IPS-18a (cell line): Measurements from ENCODE around the gene ABCB8.

Experiments
- H3K27ac ChIP-seq: one replicate; pipeline ENCODE4 v1.5.1; 2013; ENCODE audit warnings: low read length
- H3K27me3 ChIP-seq: one replicate; pipeline ENCODE4 v1.6.1; 2013; ENCODE audit warnings: mild to moderate bottlenecking, low read length; ENCODE audit not compliant: control insufficient read depth, insufficient read depth
- H3K36me3 ChIP-seq: one replicate; pipeline ENCODE4 v1.6.1; 2013; ENCODE audit warnings: low read depth, low read length; ENCODE audit not compliant: control insufficient read depth
- H3K4me1 ChIP-seq: one replicate; pipeline ENCODE4 v1.6.1; 2013; ENCODE audit warnings: low read depth, low read length; ENCODE audit not compliant: control insufficient read depth
- H3K4me3 ChIP-seq: one replicate; pipeline ENCODE4 v1.5.1; 2013; ENCODE audit warnings: low read length
- H3K9ac ChIP-seq: one replicate; pipeline ENCODE4 v1.6.1; 2013; ENCODE audit warnings: mild to moderate bottlenecking, low read length, moderate library complexity
- H3K9me3 ChIP-seq: one replicate; pipeline ENCODE4 v1.6.1; 2013; ENCODE audit warnings: low read depth, low read length; ENCODE audit not compliant: control insufficient read depth

ABCB8 gene

DNA sequence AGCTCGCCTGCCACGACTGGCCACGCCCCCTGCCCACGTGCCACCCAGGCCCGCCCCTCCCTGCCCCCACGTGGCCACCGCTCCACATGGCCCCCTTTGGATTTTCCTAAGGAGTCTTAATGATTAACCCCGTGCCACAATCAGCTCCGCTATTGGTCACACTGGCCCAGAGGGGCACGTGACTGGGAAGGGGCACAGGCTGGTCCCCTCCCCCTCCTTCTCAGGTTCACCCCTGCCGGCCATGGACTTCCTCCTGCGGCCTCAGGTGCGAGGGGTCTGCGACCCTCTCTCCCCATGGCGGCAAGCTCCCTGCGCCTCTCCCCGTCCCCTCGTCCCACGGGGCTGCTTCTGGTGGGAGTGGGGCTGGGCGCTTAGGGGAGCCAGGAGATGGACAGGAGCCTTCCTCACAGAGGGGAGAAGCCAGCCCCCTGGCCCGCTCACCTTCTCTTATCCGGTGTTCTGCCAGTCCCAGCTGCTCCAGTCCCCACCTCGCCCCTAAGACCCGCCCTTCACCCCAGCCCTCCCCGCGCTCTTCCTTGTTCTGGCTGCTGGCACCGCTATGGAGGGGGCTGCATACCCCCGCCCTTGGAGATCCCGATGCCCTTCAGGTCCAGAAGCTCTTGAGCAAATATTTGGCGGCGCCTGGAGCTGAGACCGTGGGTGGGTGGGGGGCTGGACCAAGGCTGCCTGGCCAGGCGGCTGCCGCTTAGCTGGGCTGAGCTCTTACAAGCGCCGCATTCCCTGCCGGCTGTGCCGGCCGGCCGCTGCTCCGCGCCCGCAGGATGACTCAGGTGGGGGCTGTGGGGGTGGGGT lies 34.4 kb downstream of the ABCB8 start:
- Histone ChIP-seq H3K27ac (no peak overlapping the region), H3K9me3 (no peaks in the 10 kb centered on the region), H3K9ac (peak overlapping the region; percentile 19), H3K36me3 (peaks cover 14% of the 10 kb centered on the region), H3K27me3 (peaks cover 21% of the 10 kb centered on the region), H3K4me1 (peaks cover 25% of the 10 kb centered on the region), H3K4me3 (peak overlapping the region; percentile 52)

DNA sequence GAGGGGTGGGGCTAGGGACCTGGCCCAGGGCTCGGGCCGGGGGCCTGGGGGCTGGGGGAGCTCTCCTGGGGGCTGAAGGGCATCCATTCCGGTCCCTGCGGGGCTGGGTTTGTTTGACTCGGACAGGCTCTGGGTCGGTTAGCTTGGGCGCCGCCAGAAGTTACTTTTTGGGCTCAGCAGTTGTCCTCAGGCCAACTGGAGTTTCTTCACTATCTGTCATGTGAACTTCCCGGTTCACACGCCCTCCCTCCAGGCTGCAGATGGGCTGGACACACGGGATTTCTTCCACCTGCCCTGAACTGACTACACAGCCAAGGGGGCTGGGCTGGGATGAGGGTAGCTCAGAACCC lies 34.9 kb downstream of the ABCB8 start:
- Histone ChIP-seq H3K9ac (no peak overlapping the region), H3K36me3 (peaks cover 19% of the 10 kb centered on the region), H3K4me1 (peaks cover 25% of the 10 kb centered on the region), H3K4me3 (peak overlapping the region; percentile 51), H3K27me3 (peaks cover 21% of the 10 kb centered on the region), H3K27ac (no peak overlapping the region), H3K9me3 (no peaks in the 10 kb centered on the region)

DNA sequence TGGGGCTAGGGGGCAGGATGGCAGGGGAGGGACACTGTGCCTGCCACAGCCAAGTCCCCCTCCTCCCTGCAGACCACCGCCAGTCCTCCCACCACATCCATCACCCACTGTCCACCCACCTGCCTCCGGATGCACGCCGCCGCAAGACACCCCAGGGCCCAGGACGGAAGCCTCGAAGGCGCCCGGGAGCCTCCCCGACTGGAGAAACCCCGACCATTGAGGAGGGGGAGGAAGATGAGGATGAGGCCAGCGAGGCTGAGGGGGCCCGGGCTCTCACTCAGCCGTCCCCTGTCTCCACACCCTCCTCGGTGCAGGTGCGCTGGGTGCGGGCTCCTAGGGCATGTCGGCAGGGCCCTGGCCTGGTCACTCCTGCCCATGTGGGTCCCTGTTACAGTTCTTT lies 36.2 kb downstream of the ABCB8 start:
- H3K4me3 ChIP-seq = no peak overlapping the region
- no peak overlapping the region for H3K27ac ChIP-seq
- no peaks in the 10 kb centered on the region for H3K9me3 ChIP-seq
- no peak overlapping the region for H3K9ac ChIP-seq
- peaks cover 15% of the 10 kb centered on the region for H3K4me1 ChIP-seq
- peaks cover 24% of the 10 kb centered on the region for H3K36me3 ChIP-seq
- peaks cover 14% of the 10 kb centered on the region for H3K27me3 ChIP-seq

DNA sequence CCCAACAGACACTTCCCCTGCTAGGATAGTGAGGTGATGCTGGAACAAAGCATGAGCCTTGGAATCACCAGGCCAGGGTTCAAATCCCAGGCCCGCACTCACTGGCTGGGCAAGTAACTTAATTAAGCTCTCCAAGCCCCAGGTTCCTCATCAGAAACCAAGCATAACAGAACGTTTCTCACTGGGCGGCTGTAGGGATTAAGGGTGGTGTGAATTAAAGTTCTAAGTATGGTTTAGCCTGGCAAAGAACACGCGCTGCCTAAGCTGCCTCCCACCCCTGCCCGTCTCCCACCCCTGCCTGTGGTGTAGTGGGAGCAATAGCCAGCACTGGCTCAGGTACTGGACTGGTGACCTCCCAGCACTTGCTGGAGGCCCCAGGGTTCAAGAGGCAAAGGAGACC lies 36.7 kb downstream of the ABCB8 start:
- Histone ChIP-seq H3K27me3 (peaks cover 14% of the 10 kb centered on the region), H3K4me1 (peaks cover 15% of the 10 kb centered on the region), H3K9me3 (no peaks in the 10 kb centered on the region), H3K27ac (no peak overlapping the region), H3K9ac (no peak overlapping the region), H3K4me3 (no peak overlapping the region), H3K36me3 (peaks cover 29% of the 10 kb centered on the region)

DNA sequence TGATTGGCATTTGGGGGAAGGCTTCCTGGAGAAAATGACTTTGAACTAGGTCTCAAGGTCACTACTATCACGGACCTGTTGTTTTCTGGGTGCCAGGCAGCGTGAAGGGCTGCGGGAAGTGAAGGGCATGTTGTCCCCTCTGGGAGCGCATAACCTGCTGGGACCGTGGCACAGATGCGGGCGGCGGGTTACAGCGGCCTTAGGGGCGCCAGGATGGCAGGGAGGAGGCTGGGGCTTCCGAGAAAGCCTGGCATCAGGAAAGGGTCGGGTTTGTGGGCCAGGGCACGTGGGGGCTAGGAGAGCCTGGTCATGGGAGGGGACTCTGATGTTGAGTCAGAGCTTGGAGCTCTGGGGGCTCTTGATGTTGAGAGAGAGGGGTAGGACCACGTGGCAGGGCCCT lies 37.3 kb downstream of the ABCB8 start:
- H3K36me3 ChIP-seq = peaks cover 33% of the 10 kb centered on the region
- H3K4me1 ChIP-seq = peaks cover 15% of the 10 kb centered on the region
- H3K9me3 ChIP-seq = no peaks in the 10 kb centered on the region
- H3K27me3 ChIP-seq = peaks cover 11% of the 10 kb centered on the region
- no peak overlapping the region for H3K27ac ChIP-seq
- no peak overlapping the region for H3K9ac ChIP-seq
- H3K4me3 ChIP-seq = no peak overlapping the region

DNA sequence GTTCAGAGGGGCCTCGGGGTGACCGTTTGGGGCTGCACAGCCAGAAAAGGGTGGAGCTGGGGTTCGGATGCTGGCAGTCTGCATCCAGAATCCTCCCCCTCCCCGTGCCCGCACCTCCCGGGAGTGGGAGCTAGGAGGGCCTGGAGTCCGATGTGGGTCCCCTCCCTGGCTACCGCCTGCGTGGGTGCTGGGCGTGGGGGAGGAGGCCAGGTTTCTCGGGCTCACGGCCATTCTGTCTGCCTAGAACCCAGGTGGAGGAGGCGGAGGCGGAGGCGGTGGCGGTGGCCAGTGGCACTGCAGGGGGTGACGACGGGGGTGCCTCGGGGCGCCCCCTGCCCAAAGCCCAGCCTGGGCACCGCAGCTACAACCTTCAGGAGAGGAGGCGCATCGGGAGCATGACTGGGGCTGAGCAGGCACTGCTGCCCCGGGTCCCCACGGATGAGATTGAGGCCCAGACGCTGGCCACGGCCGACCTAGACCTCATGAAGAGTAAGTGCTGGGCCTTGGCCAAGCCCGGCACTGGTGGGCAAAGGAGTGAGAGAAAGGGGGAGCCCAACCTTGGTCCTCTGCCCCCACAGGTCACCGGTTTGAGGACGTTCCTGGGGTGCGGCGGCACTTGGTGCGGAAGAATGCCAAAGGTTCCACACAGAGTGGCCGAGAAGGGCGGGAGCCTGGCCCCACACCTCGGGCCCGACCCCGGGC lies 38.2 kb downstream of the ABCB8 start:
- Histone ChIP-seq H3K4me3 (no peak overlapping the region), H3K4me1 (peaks cover 7% of the 10 kb centered on the region), H3K9ac (no peak overlapping the region), H3K27ac (no peak overlapping the region), H3K27me3 (peaks cover 2% of the 10 kb centered on the region), H3K36me3 (peaks cover 41% of the 10 kb centered on the region), H3K9me3 (no peaks in the 10 kb centered on the region)

DNA sequence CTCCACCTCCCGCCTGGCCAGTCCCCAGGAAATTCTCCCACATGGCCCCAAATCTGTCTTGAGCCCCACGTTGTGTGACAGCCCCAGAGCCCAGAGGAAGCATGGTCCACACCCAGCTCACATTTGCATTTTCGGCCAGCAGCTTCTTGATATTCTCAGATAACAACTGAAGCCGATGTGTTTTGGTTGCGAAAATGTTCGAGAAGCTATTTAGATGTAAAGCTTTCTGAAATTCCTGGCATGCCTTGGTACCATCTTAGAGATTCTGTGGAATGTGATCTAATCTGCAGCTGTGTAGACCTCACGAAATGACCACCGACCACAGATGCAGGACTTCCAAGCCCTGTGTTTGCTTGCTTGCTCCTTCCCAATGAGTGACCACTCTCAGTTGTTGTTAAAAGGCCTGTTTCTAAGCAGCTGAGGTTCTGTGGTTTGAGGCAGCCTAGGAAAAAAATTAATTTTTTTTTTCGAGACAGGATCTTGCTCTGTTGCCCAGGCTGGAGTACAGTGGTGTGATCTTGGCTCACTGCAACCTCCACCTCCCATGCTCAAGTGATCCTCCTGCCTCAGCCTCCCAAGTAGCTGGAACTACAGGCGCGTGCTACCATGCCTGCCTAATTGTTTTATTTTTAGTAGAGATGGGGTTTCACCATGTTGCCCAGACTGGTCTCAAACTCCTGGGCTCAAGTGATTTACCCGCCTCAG lies 40.0 kb downstream of the ABCB8 start:
- H3K4me1 ChIP-seq = no peaks in the 10 kb centered on the region
- H3K27ac ChIP-seq = no peak overlapping the region
- H3K9me3 ChIP-seq = no peaks in the 10 kb centered on the region
- H3K27me3 ChIP-seq = no peaks in the 10 kb centered on the region
- no peak overlapping the region for H3K4me3 ChIP-seq
- H3K9ac ChIP-seq = no peak overlapping the region
- peaks cover 48% of the 10 kb centered on the region for H3K36me3 ChIP-seq

DNA sequence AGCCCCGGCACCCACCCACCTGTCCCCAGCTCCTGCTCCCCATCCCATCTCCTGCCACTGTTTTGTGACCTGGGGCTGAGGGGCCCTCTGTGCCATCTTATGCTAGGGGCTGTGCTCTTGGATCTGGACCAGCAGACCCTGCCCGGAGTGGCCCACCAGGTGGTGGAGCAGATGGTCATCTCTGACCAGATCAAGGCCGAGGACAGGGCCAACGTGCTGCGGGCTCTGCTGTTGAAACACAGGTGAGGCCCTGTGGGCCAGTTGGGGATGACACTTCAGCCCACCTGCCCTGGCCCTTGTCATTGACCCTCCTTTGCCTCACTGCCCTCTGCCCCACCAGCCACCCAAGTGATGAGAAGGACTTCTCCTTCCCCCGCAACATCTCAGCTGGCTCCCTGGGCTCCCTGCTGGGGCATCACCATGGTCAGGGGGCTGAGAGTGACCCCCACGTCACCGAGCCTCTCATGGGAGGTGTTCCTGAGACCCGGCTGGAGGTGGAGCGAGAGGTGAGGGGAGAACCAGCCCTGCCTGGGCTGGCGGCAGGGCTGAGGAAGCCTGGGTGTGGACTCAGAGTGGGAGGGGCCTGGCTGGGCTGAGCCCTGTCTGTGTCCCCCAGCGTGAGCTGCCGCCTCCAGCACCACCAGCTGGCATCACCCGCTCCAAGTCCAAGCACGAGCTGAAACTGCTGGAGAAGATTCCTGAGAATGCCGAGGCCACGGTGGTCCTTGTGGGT lies 41.8 kb downstream of the ABCB8 start:
- H3K4me3 ChIP-seq = no peak overlapping the region
- no peaks in the 10 kb centered on the region for H3K9me3 ChIP-seq
- H3K27me3 ChIP-seq = no peaks in the 10 kb centered on the region
- no peak overlapping the region for H3K9ac ChIP-seq
- no peak overlapping the region for H3K27ac ChIP-seq
- H3K4me1 ChIP-seq = no peaks in the 10 kb centered on the region
- peaks cover 57% of the 10 kb centered on the region for H3K36me3 ChIP-seq

DNA sequence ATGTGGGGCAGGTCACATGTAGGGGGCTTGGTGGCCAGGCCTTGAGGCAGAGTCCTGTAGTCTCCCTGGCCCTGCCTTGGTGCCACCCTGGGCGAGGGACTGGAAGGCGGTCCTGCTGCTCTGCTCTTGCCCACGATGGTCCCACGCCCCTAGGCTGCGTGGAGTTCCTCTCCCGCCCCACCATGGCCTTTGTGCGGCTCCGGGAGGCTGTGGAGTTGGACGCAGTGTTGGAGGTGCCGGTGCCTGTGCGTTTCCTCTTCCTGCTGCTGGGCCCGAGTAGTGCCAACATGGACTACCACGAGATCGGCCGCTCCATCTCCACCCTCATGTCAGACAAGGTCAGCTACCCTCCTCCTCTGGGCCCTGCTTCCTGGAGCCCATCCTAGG lies 42.3 kb downstream of the ABCB8 start:
- no peaks in the 10 kb centered on the region for H3K9me3 ChIP-seq
- H3K27me3 ChIP-seq = no peaks in the 10 kb centered on the region
- H3K4me3 ChIP-seq = no peak overlapping the region
- no peak overlapping the region for H3K27ac ChIP-seq
- H3K36me3 ChIP-seq = peaks cover 58% of the 10 kb centered on the region
- H3K4me1 ChIP-seq = no peaks in the 10 kb centered on the region
- H3K9ac ChIP-seq = no peak overlapping the region

DNA sequence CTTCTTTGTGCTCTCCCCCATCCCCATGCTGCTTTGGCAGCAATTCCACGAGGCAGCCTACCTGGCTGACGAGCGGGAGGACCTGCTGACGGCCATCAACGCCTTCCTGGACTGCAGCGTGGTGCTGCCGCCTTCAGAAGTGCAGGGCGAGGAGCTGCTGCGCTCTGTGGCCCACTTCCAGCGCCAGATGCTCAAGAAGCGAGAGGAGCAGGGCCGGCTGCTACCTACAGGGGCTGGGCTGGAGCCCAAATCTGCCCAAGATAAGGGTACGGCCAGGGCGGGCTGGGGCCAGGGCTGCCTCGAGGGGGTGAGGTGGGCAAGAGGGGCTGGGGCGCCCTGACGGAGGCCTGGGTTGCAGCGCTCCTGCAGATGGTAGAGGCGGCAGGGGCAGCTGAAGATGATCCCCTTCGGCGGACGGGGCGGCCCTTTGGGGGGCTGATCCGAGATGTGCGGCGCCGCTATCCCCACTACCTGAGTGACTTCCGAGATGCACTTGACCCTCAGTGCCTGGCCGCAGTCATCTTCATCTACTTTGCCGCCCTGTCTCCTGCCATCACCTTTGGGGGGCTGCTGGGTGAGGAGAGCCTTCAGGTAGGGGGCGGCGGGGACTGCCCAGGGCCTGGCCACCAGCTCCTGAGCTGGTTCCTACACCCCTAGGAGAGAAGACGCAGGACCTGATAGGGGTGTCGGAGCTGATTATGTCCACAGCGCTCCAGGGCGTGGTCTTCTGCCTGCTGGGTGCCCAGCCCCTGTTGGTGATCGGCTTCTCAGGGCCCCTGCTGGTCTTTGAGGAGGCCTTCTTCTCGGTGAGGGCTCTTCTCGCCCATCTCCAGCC lies 43.0 kb downstream of the ABCB8 start:
- no peaks in the 10 kb centered on the region for H3K4me1 ChIP-seq
- no peak overlapping the region for H3K9ac ChIP-seq
- peaks cover 59% of the 10 kb centered on the region for H3K36me3 ChIP-seq

More for the DNA sequence above, 43.0 kb downstream of the ABCB8 start:
- no peak overlapping the region for H3K27ac ChIP-seq
- H3K27me3 ChIP-seq = no peaks in the 10 kb centered on the region
- no peaks in the 10 kb centered on the region for H3K9me3 ChIP-seq
- no peak overlapping the region for H3K4me3 ChIP-seq
